Nephron (organoid): ENCODE results near the gene ITGAE.

ENCODE experiments used
- H3K27ac Mint-ChIP-seq, 3 experiments: 2 replicates each; pipeline ENCODE4 v1.8.0; 2020; ENCODE audit warnings: mixed read lengths in 3 of 3, mild to moderate bottlenecking in 2 of 3, moderate library complexity in 1 of 3
- H3K27me3 Mint-ChIP-seq: 2 replicates; pipeline ENCODE4 v1.8.0; 2021; ENCODE audit warnings: low read depth, mild to moderate bottlenecking, moderate library complexity, mixed read lengths
- H3K36me3 Mint-ChIP-seq: 2 replicates; pipeline ENCODE4 v1.8.0; 2020; ENCODE audit warnings: low read depth, mixed read lengths
- H3K4me1 Mint-ChIP-seq: 2 replicates; pipeline ENCODE4 v1.8.0; 2020; ENCODE audit warnings: mixed read lengths
- H3K4me3 Mint-ChIP-seq, 3 experiments: 2 replicates each; pipeline ENCODE4 v1.8.0; 2020; ENCODE audit warnings: mild to moderate bottlenecking in 3 of 3, mixed read lengths in 3 of 3, moderate library complexity in 2 of 3
- H3K9me3 Mint-ChIP-seq: 2 replicates; pipeline ENCODE4 v1.8.0; 2020; ENCODE audit warnings: mixed read lengths
- TF ChIP-seq, protein P1 (sequence below), 3 experiments: fragments of 200-600 bp; sonication (generic); IDR thresholded peaks; one replicate each; pipeline ENCODE4 v1.5.0; 2021; ENCODE audit warnings: antibody characterized with exemption in 3 of 3; ENCODE audit not compliant: unreplicated experiment in 3 of 3

ITGAE gene, protein sequence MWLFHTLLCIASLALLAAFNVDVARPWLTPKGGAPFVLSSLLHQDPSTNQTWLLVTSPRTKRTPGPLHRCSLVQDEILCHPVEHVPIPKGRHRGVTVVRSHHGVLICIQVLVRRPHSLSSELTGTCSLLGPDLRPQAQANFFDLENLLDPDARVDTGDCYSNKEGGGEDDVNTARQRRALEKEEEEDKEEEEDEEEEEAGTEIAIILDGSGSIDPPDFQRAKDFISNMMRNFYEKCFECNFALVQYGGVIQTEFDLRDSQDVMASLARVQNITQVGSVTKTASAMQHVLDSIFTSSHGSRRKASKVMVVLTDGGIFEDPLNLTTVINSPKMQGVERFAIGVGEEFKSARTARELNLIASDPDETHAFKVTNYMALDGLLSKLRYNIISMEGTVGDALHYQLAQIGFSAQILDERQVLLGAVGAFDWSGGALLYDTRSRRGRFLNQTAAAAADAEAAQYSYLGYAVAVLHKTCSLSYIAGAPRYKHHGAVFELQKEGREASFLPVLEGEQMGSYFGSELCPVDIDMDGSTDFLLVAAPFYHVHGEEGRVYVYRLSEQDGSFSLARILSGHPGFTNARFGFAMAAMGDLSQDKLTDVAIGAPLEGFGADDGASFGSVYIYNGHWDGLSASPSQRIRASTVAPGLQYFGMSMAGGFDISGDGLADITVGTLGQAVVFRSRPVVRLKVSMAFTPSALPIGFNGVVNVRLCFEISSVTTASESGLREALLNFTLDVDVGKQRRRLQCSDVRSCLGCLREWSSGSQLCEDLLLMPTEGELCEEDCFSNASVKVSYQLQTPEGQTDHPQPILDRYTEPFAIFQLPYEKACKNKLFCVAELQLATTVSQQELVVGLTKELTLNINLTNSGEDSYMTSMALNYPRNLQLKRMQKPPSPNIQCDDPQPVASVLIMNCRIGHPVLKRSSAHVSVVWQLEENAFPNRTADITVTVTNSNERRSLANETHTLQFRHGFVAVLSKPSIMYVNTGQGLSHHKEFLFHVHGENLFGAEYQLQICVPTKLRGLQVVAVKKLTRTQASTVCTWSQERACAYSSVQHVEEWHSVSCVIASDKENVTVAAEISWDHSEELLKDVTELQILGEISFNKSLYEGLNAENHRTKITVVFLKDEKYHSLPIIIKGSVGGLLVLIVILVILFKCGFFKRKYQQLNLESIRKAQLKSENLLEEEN

DNA sequence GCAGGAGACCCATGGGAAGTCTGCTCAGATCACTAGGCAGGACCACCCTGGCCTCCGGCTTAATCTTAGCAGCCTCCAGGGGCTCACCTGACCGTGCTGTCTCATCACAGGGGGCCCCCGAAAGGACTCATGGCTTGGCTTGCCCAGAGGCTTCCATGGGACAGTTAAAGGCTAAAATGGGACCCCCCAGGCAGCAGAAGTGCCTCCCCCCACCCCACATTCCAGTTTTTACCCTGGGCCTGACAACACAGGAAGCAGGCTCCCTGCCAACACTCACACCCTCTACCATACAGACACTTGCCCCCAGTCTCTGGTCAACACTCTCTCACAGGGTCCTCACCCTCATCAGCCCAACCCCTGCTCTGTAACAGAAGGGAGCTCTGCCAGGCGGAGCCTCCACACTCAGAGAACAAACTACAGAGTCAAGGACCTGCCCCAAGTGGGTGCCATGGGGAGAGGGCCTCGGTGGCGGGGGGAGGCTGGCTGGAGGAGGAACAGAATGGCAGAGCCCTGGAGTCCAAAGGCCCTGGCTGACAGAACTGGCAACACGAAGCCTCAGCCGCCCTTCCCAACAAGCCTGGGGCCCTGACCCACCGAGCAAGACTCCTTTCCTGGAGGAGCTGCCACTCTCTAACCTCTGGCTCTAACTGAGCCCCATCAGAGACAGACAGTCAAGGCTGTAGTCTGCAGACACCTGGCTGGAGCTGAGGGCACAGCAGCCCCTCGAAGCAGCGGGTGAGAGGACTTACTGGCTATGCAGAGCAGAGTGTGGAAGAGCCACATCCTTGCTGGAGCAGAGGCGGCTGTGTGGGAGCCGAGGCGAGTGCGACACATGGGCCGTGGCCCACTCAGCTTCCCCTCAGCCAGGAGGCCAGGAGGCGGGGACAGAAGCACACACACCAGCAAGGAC lies at the start of gene ITGAE:
Gene ITGAE (minus strand): TSS at position 827 of the 910 bp plus-strand sequence. CDS start 44 bp downstream, at position 783.
- H3K27me3 Mint-ChIP-seq = no peaks in the 10 kb centered on the region
- peak within 1 kb of the TSS in 1 of 3 experiments; percentile 70 for H3K27ac Mint-ChIP-seq
- H3K4me1 Mint-ChIP-seq = peaks cover 16% of the 10 kb centered on the region
- H3K9me3 Mint-ChIP-seq = no peaks in the 10 kb centered on the region
- no peak within 1 kb of the TSS for H3K4me3 Mint-ChIP-seq
- TF ChIP-seq, protein P1, sequence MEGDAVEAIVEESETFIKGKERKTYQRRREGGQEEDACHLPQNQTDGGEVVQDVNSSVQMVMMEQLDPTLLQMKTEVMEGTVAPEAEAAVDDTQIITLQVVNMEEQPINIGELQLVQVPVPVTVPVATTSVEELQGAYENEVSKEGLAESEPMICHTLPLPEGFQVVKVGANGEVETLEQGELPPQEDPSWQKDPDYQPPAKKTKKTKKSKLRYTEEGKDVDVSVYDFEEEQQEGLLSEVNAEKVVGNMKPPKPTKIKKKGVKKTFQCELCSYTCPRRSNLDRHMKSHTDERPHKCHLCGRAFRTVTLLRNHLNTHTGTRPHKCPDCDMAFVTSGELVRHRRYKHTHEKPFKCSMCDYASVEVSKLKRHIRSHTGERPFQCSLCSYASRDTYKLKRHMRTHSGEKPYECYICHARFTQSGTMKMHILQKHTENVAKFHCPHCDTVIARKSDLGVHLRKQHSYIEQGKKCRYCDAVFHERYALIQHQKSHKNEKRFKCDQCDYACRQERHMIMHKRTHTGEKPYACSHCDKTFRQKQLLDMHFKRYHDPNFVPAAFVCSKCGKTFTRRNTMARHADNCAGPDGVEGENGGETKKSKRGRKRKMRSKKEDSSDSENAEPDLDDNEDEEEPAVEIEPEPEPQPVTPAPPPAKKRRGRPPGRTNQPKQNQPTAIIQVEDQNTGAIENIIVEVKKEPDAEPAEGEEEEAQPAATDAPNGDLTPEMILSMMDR (IDR thresholded peaks at IDR 0.05; ENCODE audit: unreplicated experiment in 3 of 3) = no peak
- peaks cover 9% of the 10 kb centered on the region for H3K36me3 Mint-ChIP-seq

DNA sequence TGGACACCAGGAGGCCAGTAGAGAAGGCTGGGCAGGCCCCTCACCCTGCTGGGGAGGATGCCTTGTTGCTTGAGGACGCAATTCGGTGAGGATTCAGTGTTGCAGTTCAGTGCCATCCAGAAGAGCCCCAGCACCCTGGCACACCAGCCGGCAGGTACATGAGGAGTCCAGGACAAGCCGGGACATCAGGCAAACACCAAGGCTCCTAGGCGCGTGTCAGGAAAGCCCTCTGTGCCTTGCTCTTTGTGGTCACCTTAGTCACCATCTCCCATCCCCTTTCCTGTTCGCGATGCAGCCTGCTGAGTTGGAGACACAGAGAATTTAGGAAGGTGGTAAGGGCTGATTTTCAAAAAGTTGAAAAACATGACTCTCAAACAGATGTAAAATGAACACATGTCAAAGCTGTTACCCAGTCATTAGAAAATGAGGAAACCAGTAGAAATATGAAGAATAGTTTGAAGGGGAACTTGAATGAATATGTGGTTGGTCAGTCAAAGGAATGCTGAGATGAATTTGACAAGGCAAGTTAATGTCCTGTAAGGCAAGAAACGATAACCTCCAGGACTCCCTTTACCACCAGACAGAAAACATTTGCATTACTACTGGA lies 47.3 kb upstream of the ITGAE start:
- Mint-ChIP-seq H3K4me1 (peaks cover 14% of the 10 kb centered on the region), H3K4me3 (no peak overlapping the region), H3K27me3 (peaks cover 8% of the 10 kb centered on the region), H3K9me3 (no peaks in the 10 kb centered on the region), H3K36me3 (peaks cover 10% of the 10 kb centered on the region), H3K27ac (no peak overlapping the region)
- TF ChIP-seq, protein P1 (IDR thresholded peaks at IDR 0.05; ENCODE audit: unreplicated experiment in 3 of 3) = no peak

DNA sequence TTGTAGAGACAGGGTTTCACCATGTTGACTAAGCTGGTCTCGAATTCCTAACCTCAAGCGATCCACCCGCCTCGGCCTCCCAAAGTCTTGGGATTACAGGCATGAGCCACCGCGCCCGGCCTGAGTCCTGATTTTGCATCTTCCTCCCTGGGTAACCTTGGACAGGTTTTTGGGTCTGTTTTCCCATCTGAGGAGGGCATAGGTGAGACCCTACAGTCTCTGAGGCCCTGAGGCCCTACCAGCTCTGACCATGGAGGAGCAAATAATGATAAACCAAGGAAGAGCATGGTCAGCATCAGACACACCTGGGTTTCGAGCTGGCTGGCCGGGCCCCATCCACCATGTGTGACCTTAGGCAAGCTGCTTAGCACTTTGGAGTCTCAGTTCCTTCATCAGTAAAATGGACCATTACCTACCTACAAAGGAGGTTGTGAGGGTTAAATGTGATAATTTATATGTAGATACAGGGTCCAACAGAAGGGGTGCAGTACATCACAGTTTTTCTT lies 46.2 kb upstream of the ITGAE start:
- H3K4me3 Mint-ChIP-seq = peak overlapping the region; percentile 64 to 97 (median 97)
- peaks cover 12% of the 10 kb centered on the region for H3K36me3 Mint-ChIP-seq
- no peak overlapping the region for H3K27ac Mint-ChIP-seq
- no peaks in the 10 kb centered on the region for H3K9me3 Mint-ChIP-seq
- peaks cover 14% of the 10 kb centered on the region for H3K4me1 Mint-ChIP-seq
- TF ChIP-seq, protein P1 (IDR thresholded peaks at IDR 0.05; ENCODE audit: unreplicated experiment in 3 of 3) = no peak
- peaks cover 8% of the 10 kb centered on the region for H3K27me3 Mint-ChIP-seq

DNA sequence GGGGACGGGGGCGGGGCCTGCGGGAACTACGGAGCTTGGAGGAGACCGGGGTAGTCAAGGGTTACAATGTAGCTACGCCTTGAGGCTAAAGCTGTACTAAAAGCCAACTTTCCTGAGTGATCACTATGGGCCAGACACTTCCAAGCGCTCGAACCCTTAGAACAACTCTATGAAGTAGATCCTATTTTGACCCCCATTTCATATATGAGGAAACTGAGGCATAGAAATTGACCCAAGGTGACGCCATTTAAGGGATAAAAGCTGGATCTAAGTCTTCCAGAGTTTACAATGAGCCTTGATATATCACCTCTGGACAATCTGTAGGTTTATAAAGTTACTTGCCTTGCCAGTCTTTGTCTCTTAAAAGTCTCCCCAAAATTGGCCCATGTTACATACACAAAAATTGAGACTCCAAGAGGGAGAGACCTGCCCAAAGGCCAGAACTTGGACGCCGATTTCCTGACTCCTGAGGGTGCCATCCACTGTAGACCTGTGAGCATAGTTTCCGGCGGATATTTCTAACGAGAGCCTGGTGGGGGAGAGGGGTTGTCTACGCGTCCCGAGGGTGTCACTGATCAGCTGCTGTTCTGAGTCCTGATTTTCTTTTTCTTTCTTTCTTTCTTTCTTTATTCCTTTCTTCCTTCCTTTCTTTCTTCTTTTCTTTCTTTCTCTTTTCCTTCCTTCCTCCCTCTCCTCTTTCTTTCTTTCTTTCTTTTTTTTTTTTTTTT lies 45.6 kb upstream of the ITGAE start:
- peaks cover 1% of the 10 kb centered on the region for H3K27me3 Mint-ChIP-seq
- no peaks in the 10 kb centered on the region for H3K9me3 Mint-ChIP-seq
- H3K36me3 Mint-ChIP-seq = peaks cover 12% of the 10 kb centered on the region
- TF ChIP-seq, protein P1 (IDR thresholded peaks at IDR 0.05; ENCODE audit: unreplicated experiment in 3 of 3) = peak in 1 of 3 experiments; percentile 20
- peak overlapping the region; percentile 95 to 97 (median 97) for H3K4me3 Mint-ChIP-seq
- H3K4me1 Mint-ChIP-seq = peaks cover 14% of the 10 kb centered on the region
- H3K27ac Mint-ChIP-seq = peak overlapping the region in 2 of 3 experiments; percentile 60 to 93
